Suprapubic skin (tissue), 4 donors: ENCODE results near the gene CTNNA1.

ENCODE experiments used
- EP300 ChIP-seq: sonication (generic); formaldehyde crosslinking; IDR thresholded peaks from one replicate; pipeline ENCODE4 v1.6.1; 2017; ENCODE audit warnings: antibody characterized with exemption
- POLR2A ChIP-seq, 2 donors: fragments of 450-650 bp; IDR thresholded peaks; one replicate each; pipeline ENCODE4 v1.6.1; 2017; ENCODE audit warnings: antibody characterized with exemption in 2 of 2, mild to moderate bottlenecking in 2 of 2, moderate library complexity in 2 of 2
- POLR2AphosphoS5 ChIP-seq, 3 donors: sonication (generic); formaldehyde crosslinking; IDR thresholded peaks; one replicate each; pipeline ENCODE4 v1.6.1; 2017; ENCODE audit warnings: antibody characterized with exemption in 3 of 3
- TF ChIP-seq, protein P1 (sequence below), 2 donors: fragments of 200-600 bp in 1 of 2; fragments of 450-650 bp in 1 of 2; sonication (generic) in 1 of 2; IDR thresholded peaks; one replicate each; pipeline ENCODE4 v1.5.1; 2016 to 2019; ENCODE audit warnings: antibody characterized with exemption in 2 of 2, mild to moderate bottlenecking in 1 of 2, moderate library complexity in 1 of 2

DNA sequence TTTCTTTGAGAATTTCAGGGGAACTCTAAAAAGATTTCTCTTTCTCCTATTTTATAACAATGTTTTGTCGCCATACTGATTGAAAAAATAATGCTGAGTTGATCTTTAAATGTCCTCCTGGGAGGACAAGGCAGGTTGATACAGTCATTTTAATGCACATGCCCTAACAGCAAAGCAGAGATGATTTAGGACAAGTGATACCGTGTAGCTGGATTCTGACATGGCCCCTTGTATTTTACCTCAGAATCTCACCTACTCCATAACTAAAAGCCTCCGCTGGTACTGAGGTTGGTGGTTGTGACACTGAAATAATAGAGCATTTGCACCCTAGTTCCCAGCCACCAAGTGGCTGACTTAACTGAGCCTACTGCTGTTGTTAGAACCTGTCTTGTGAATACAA, 122.7 kb downstream of the CTNNA1 start:
- TF ChIP-seq, protein P1, sequence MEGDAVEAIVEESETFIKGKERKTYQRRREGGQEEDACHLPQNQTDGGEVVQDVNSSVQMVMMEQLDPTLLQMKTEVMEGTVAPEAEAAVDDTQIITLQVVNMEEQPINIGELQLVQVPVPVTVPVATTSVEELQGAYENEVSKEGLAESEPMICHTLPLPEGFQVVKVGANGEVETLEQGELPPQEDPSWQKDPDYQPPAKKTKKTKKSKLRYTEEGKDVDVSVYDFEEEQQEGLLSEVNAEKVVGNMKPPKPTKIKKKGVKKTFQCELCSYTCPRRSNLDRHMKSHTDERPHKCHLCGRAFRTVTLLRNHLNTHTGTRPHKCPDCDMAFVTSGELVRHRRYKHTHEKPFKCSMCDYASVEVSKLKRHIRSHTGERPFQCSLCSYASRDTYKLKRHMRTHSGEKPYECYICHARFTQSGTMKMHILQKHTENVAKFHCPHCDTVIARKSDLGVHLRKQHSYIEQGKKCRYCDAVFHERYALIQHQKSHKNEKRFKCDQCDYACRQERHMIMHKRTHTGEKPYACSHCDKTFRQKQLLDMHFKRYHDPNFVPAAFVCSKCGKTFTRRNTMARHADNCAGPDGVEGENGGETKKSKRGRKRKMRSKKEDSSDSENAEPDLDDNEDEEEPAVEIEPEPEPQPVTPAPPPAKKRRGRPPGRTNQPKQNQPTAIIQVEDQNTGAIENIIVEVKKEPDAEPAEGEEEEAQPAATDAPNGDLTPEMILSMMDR (IDR thresholded peaks at IDR 0.05), result no peak
- no peak for TF ChIP-seq EP300
- no peak for TF ChIP-seq POLR2A (IDR thresholded peaks at IDR 0.05)
- no peak for TF ChIP-seq POLR2AphosphoS5 (IDR thresholded peaks at IDR 0.05)
